Activated CD8-positive, alpha-beta T cell treated with anti-CD3 and anti-CD28 coated beads for 36 hours (primary cell): Measurements from ENCODE around the gene UQCR10. TPM values are rescaled to one million over a fixed set of nuclear protein-coding genes. Genes with fewer than 3 reads are reported as not detected.

ENCODE experiments used
- ATAC-seq: fragments of 200-7000 bp; cut with Tn5 transposase; one replicate; pipeline ENCODE4 v1.10.0; 2021; ENCODE audit warnings: mild to moderate bottlenecking, moderate library complexity
- CTCF ChIA-PET: fragments of 350-600 bp; sonication (Branson Sonifier 250); formaldehyde crosslinking; loops from one replicate; lab custom pipeline; 2021; ENCODE audit warnings: antibody characterized with exemption; lab: Charles Lee
- POLR2A ChIA-PET: fragments of 350-600 bp; sonication (Branson Sonifier 250); formaldehyde crosslinking; loops from one replicate; lab custom pipeline; 2021; ENCODE audit warnings: antibody characterized with exemption; lab: Charles Lee
- DNase-seq: peaks from one replicate; pipeline ENCODE4 v3.0.0-alpha.2; 2020
- H3K27ac Mint-ChIP-seq: one replicate; pipeline ENCODE4 v1.8.0; 2021; ENCODE audit warnings: mild to moderate bottlenecking, mixed read lengths
- H3K27me3 Mint-ChIP-seq: one replicate; pipeline ENCODE4 v1.8.0; 2021; ENCODE audit warnings: mixed read lengths
- H3K36me3 Mint-ChIP-seq: one replicate; pipeline ENCODE4 v1.8.0; 2021; ENCODE audit warnings: low read depth, mixed read lengths
- H3K4me1 Mint-ChIP-seq: one replicate; pipeline ENCODE4 v1.8.0; 2021; ENCODE audit warnings: low read depth, mixed read lengths
- H3K4me3 Mint-ChIP-seq: one replicate; pipeline ENCODE4 v1.8.0; 2021; ENCODE audit warnings: mild to moderate bottlenecking, moderate library complexity, mixed read lengths
- H3K9me3 Mint-ChIP-seq: one replicate; pipeline ENCODE4 v1.8.0; 2021; ENCODE audit warnings: mixed read lengths
- intact Hi-C: fragments of 100-400 bp; cut with micrococcal nuclease; formaldehyde crosslinking; loops from one replicate; pipeline ENCODE4 v1.10.0; 2022
- total RNA-seq, 2 experiments: library from RNA; stranded (reverse); gene quantifications; one replicate each; pipeline ENCODE4 v1.2.3, GENCODE V29; 2021
- TF ChIP-seq, protein P1 (sequence below): fragments of 200-600 bp; IDR thresholded peaks from one replicate; pipeline ENCODE4 v1.8.0; 2022; ENCODE audit warnings: antibody characterized with exemption, mild to moderate bottlenecking

The UQCR10 gene
- total RNA-seq, 2 experiments from 2014 or later = 92.4 to 105 TPM

DNA sequence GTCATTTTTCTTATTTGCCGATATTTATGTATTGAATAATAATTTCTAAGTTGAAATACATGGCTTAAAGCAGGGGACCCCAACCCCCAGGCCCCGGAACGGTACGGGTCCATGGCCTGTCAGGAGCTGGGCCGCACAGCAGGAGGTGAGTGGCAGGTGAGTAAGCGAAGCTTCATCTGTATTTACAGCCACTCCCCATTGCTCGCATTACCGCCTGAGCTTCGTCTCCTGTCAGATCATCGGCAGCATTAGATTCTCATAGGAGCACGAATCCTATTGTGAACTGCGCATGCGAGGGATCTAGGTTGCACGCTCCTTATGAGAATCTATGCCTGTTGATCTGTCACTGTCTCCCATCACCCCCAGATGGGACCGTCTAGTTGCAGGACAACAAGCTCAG is 4.9 kb upstream of the UQCR10 start:
- no peak for ATAC-seq
- no peak for DNase-seq
- intact Hi-C loops = no loop called here
- ChIA-PET CTCF (interaction anchor here (0.7 kb wide), 1 partner anchor 243 kb away, joined by 3 read pairs; no protein-coding TSS in a partner anchor), POLR2A (interaction anchor here (1.1 kb wide), 1 partner anchor 20 kb away, joined by 3 read pairs; no protein-coding TSS in a partner anchor)
- Mint-ChIP-seq H3K4me3 (no peak overlapping the region), H3K27me3 (no peaks in the 10 kb centered on the region), H3K4me1 (peaks cover 15% of the 10 kb centered on the region), H3K9me3 (no peaks in the 10 kb centered on the region), H3K27ac (no peak overlapping the region), H3K36me3 (peaks cover under 1% of the 10 kb centered on the region)
- TF ChIP-seq, protein P1, sequence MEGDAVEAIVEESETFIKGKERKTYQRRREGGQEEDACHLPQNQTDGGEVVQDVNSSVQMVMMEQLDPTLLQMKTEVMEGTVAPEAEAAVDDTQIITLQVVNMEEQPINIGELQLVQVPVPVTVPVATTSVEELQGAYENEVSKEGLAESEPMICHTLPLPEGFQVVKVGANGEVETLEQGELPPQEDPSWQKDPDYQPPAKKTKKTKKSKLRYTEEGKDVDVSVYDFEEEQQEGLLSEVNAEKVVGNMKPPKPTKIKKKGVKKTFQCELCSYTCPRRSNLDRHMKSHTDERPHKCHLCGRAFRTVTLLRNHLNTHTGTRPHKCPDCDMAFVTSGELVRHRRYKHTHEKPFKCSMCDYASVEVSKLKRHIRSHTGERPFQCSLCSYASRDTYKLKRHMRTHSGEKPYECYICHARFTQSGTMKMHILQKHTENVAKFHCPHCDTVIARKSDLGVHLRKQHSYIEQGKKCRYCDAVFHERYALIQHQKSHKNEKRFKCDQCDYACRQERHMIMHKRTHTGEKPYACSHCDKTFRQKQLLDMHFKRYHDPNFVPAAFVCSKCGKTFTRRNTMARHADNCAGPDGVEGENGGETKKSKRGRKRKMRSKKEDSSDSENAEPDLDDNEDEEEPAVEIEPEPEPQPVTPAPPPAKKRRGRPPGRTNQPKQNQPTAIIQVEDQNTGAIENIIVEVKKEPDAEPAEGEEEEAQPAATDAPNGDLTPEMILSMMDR = no peak

DNA sequence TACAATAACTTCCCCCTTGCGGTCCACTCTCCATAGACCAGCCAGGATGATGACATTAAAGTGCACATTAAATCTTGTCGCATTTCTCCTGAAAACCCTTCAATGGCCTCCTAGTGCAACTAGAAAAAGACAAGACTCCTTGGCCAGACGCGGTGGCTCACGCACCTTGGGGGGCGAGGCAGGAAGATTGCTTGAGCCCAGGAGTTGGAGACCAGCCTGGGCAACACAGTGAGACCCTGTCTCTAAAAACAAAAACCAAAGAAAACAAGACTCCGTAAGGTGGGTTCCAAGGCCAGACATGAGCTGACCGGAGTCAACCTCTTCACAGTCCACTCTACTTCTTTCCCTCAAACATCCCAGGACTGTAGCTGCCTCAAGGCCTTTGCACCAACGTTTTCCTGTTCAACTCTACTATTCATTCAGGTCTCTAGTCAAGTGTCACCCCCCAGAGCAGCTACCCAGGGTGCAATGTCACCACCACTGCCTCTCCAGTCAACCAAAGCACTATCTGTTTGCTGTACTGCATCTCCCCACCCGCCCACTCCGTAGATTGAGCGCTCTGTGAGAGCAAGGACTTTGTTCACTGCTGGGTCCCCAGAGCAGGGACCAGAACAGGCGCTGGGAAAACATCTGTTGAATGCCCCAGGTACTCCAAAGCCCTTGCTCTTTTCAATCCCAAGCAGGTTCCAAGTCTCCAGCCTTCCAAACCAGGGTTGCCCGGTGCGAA is 1.1 kb upstream of the UQCR10 start:
- H3K9me3 Mint-ChIP-seq = no peaks in the 10 kb centered on the region
- POLR2A ChIA-PET = interaction anchor here (0.6 to 1.3 kb wide), 3 partner anchors 11 to 165 kb away, joined by 3 to 4 read pairs (median 4); no protein-coding TSS in a partner anchor
- TF ChIP-seq, protein P1 = no peak
- DNase-seq = peak; percentile 64
- peaks cover 31% of the 10 kb centered on the region for H3K36me3 Mint-ChIP-seq
- intact Hi-C loops = no loop called here
- H3K27ac Mint-ChIP-seq = peak overlapping the region; percentile 97
- CTCF ChIA-PET = interaction anchor here (0.6 to 1.5 kb wide), 8 partner anchors 42 to 1646 kb away, joined by 3 to 5 read pairs (median 4); no protein-coding TSS in a partner anchor
- H3K27me3 Mint-ChIP-seq = no peaks in the 10 kb centered on the region
- peaks cover 30% of the 10 kb centered on the region for H3K4me1 Mint-ChIP-seq
- H3K4me3 Mint-ChIP-seq = peak overlapping the region; percentile 99
- ATAC-seq = peak; percentile 12

DNA sequence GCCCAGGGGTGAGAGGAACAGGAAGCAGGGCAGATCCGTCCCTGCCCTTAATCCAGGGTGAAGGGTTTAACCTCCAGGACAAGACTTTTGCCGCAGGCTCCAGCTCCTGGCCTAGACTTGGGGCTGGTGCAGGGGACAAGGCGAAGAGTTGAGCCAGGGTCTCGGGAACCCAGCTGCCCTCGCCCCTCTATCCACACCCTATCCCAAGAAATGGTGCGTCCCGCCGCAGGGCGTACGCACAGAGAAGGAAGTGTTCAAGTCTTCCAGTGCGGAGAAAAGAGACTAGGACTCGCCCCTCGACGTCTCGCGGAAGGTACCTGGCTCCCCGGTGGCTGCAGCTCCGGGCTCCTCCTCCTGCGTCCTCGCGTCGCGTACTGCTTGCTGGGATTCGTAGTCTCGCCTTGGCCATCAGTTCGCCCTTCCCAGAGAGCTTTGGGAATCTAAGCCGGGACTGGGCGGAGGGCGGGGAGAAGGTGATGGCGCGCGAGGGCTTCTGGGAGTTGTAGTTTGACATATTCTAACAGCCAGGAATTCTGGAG is 468 bp upstream of the UQCR10 start, which contains the start of gene ZMAT5:
ZMAT5 (minus strand) TSS at position 376 of the 539 bp plus-strand sequence. CDS start 18,463 bp downstream, outside the sequence.
- ChIA-PET POLR2A (interaction anchor here (0.6 to 1.3 kb wide), 3 partner anchors 11 to 166 kb away, joined by 3 to 4 read pairs (median 4); no protein-coding TSS in a partner anchor), CTCF (interaction anchor here (0.6 to 1.5 kb wide), 8 partner anchors 42 to 1645 kb away, joined by 3 to 5 read pairs (median 4); no protein-coding TSS in a partner anchor)
- no peaks in the 10 kb centered on the region for H3K9me3 Mint-ChIP-seq
- DNase-seq = peak; percentile 96
- intact Hi-C loops = no loop called here
- H3K4me1 Mint-ChIP-seq = peaks cover 30% of the 10 kb centered on the region
- no peaks in the 10 kb centered on the region for H3K27me3 Mint-ChIP-seq
- H3K4me3 Mint-ChIP-seq = peak within 1 kb of the TSS; percentile 99
- peak; percentile 98 for ATAC-seq
- peak within 1 kb of the TSS; percentile 97 for H3K27ac Mint-ChIP-seq
- TF ChIP-seq, protein P1 = no peak
- peaks cover 32% of the 10 kb centered on the region for H3K36me3 Mint-ChIP-seq

DNA sequence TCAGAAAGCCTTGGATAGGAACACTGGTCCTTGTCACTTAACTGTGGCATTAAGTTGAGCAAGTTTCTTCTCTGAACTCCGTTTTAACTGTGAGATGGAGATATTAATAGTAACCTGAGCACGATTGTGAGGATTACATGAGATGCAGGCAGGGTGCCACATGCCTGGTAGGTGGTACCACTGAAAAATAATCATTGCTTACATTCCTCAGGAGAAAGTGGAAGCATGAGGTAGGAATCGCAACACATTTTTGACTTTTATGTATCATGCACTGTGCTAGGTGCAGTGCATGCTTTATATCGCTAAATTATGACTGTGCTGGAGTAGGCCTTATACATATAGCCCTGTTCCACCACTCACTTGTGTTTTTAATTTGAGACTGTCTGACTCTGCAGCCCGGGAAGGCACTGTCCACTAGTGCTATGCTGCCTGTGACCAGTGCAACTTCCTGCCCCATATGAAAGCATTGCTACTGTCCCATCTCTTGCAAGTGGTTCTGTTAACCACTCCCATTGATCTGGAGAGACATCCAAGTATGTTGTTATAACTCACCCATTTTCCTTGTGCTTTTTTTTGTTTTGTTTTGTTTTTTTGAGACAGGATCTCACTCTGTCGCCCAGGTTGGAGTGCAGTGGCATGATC is 1.0 kb downstream of the UQCR10 start:
- ChIA-PET POLR2A (no interaction called here), CTCF (no interaction called here)
- H3K36me3 Mint-ChIP-seq = peaks cover 34% of the 10 kb centered on the region
- peaks cover 30% of the 10 kb centered on the region for H3K4me1 Mint-ChIP-seq
- ATAC-seq (no peak), DNase-seq (no peak)
- no peaks in the 10 kb centered on the region for H3K9me3 Mint-ChIP-seq
- no peaks in the 10 kb centered on the region for H3K27me3 Mint-ChIP-seq
- H3K27ac Mint-ChIP-seq = peak overlapping the region; percentile 97
- TF ChIP-seq, protein P1 = no peak
- intact Hi-C loops = no loop called here
- H3K4me3 Mint-ChIP-seq = peak overlapping the region; percentile 99
